ENCODE data around the gene PLEKHA6. TPM values are rescaled to one million over a fixed set of nuclear protein-coding genes. Genes with fewer than 3 reads are reported as not detected.

Gene PLEKHA6
- total RNA-seq, 1 experiment from 2014 or later, result 5.5 TPM

- no peak overlapping the region for H3K4me3 ChIP-seq (ENCODE audit: low read depth in 2 of 2, low read length in 2 of 2)
- TF ChIP-seq SIN3A (IDR thresholded peaks at IDR 0.05; ENCODE audit: borderline replicate concordance, insufficient read depth, low read depth, low read length), result no peak
- TF ChIP-seq POLR2AphosphoS5 (IDR thresholded peaks at IDR 0.05; ENCODE audit: low read depth, low read length), result no peak
- no peak for TF ChIP-seq REST (IDR thresholded peaks at IDR 0.05; ENCODE audit: insufficient read depth in 1 of 2, low read depth in 2 of 2, low read length in 1 of 2)
- H3K36me3 ChIP-seq (ENCODE audit: control insufficient read depth, insufficient read depth, low read length), result no peaks in the 10 kb centered on the region
- H3K27me3 ChIP-seq (ENCODE audit: control insufficient read depth, insufficient read depth, low read length), result no peaks in the 10 kb centered on the region
- DNase-seq (ENCODE audit: low read depth, low spot score) (no peak), ATAC-seq (no peak)
- ChIA-PET POLR2A (no interaction called here), CTCF (no interaction called here)
- no peaks in the 10 kb centered on the region for H3K4me1 ChIP-seq (ENCODE audit: control insufficient read depth, insufficient read depth, low read length)
- in situ Hi-C loops (cut with HindIII; ENCODE audit: low pct_unique_long_range_greater_than_20kb, low sequenced_read_pairs), result no loop called here
- no peak overlapping the region for H3K27ac ChIP-seq (ENCODE audit: low read length)
- BruUV-seq (replicated peaks), result no TSS peak
- intact Hi-C loops (cut with micrococcal nuclease; ENCODE audit: unreplicated experiment), result no loop called here
- no peaks in the 10 kb centered on the region for H3K9me3 ChIP-seq (ENCODE audit: control insufficient read depth, insufficient read depth, low read depth, low read length)
Observed at GRCh38 chr1:204354579-204354978, 5.2 kb downstream of the PLEKHA6 start.

GRCh38 chr1:204353213-204353910 lies 6.4 kb downstream of the PLEKHA6 start:
- TF ChIP-seq CTCF (IDR thresholded peaks at IDR 0.05) (no peak), TCF7L2 (IDR thresholded peaks at IDR 0.05; ENCODE audit: low read depth, low read length) (no peak), SIN3A (IDR thresholded peaks at IDR 0.05; ENCODE audit: borderline replicate concordance, insufficient read depth, low read depth, low read length) (no peak), REST (IDR thresholded peaks at IDR 0.05; ENCODE audit: insufficient read depth in 1 of 2, low read depth in 2 of 2, low read length in 1 of 2) (no peak), POLR2AphosphoS5 (IDR thresholded peaks at IDR 0.05; ENCODE audit: low read depth, low read length) (no peak)
- intact Hi-C loops (cut with micrococcal nuclease; ENCODE audit: unreplicated experiment), result no loop called here
- Histone ChIP-seq H3K4me1 (ENCODE audit: control insufficient read depth, insufficient read depth, low read length) (no peaks in the 10 kb centered on the region), H3K27me3 (ENCODE audit: control insufficient read depth, insufficient read depth, low read length) (no peaks in the 10 kb centered on the region), H3K4me3 (ENCODE audit: low read depth in 2 of 2, low read length in 2 of 2) (no peak overlapping the region), H3K27ac (ENCODE audit: low read length) (no peak overlapping the region), H3K9me3 (ENCODE audit: control insufficient read depth, insufficient read depth, low read depth, low read length) (no peaks in the 10 kb centered on the region), H3K36me3 (ENCODE audit: control insufficient read depth, insufficient read depth, low read length) (no peaks in the 10 kb centered on the region)
- ChIA-PET CTCF (no interaction called here), POLR2A (no interaction called here)
- ATAC-seq, result no peak
- in situ Hi-C loops (cut with HindIII; ENCODE audit: low pct_unique_long_range_greater_than_20kb, low sequenced_read_pairs), result no loop called here
- no peak for DNase-seq (ENCODE audit: low read depth, low spot score)
- no TSS peak for BruUV-seq (replicated peaks)

Data from Panc1 (cell line).